PC-9 (cell line): ENCODE results near the gene ZC3H8. TPM values are rescaled to one million over a fixed set of nuclear protein-coding genes. Genes with fewer than 3 reads are reported as not detected.

Source experiments
- BruUV-seq: library from RNA; stranded (reverse); fragments of 400-500 nt; replicated peaks from 2 replicates; lab custom pipeline; 2021; lab: Mats Ljungman, UMichigan
- CTCF ChIA-PET: fragments of 300-600 bp; sonication (Branson Sonifier 250); formaldehyde crosslinking; loops from one replicate; lab custom pipeline; 2022; ENCODE audit warnings: antibody characterized with exemption; lab: Charles Lee
- POLR2A ChIA-PET: fragments of 300-600 bp; sonication (Branson Sonifier 250); formaldehyde crosslinking; loops from one replicate; lab custom pipeline; 2022; ENCODE audit warnings: antibody characterized with exemption; ENCODE audit not compliant: unreplicated experiment; lab: Charles Lee
- DNase-seq, 2 experiments: peaks; one replicate each; pipeline versions ENCODE4 v3.0.0 to v3.0.0-alpha.2; 2015 to 2022; ENCODE audit warnings: mixed read lengths in 1 of 2
- H2AFZ ChIP-seq: fragments of 200-600 bp; sonication (generic); 2 replicates; pipeline ENCODE4 v1.8.1; 2017; ENCODE audit warnings: antibody characterized with exemption
- H3F3A ChIP-seq: fragments of 200-600 bp; sonication (generic); 2 replicates; pipeline ENCODE4 v1.8.1; 2017; ENCODE audit warnings: antibody characterized with exemption, mild to moderate bottlenecking, low read depth; ENCODE audit not compliant: insufficient read depth
- H3K27ac ChIP-seq: fragments of 200-600 bp; sonication (generic); 2 replicates; pipeline ENCODE4 v1.6.1; 2016; ENCODE audit warnings: mixed run types
- H3K27me3 ChIP-seq: fragments of 200-600 bp; sonication (generic); 2 replicates; pipeline ENCODE4 v1.6.1; 2016; ENCODE audit warnings: low read depth, mixed run types; ENCODE audit not compliant: insufficient read depth
- H3K36me3 ChIP-seq: fragments of 200-600 bp; sonication (generic); 2 replicates; pipeline ENCODE4 v1.6.1; 2016; ENCODE audit warnings: low read depth, mixed run types
- H3K4me1 ChIP-seq: fragments of 200-600 bp; sonication (generic); replicated peaks from 2 replicates; pipeline ENCODE4 v1.6.1; 2016; ENCODE audit warnings: mixed run types; ENCODE audit not compliant: insufficient read depth
- H3K4me2 ChIP-seq: fragments of 200-600 bp; sonication (generic); 2 replicates; pipeline ENCODE4 v1.6.1; 2017; ENCODE audit warnings: mixed run types
- H3K4me3 ChIP-seq: fragments of 200-600 bp; sonication (generic); 2 replicates; pipeline ENCODE4 v1.6.1; 2016; ENCODE audit warnings: mixed run types
- H3K79me2 ChIP-seq: fragments of 200-600 bp; sonication (generic); 2 replicates; pipeline ENCODE4 v1.6.1; 2017; ENCODE audit warnings: low read depth, mixed run types
- H3K9me2 ChIP-seq: fragments of 200-600 bp; sonication (generic); 2 replicates; pipeline ENCODE4 v1.8.1; 2017; ENCODE audit warnings: mild to moderate bottlenecking; ENCODE audit not compliant: insufficient read depth
- H3K9me3 ChIP-seq: fragments of 200-600 bp; sonication (generic); 2 replicates; pipeline ENCODE4 v1.8.1; 2016; ENCODE audit warnings: low read depth; ENCODE audit not compliant: insufficient read depth
- H4K20me1 ChIP-seq: fragments of 200-600 bp; sonication (generic); 2 replicates; pipeline ENCODE4 v1.8.1; 2017; ENCODE audit not compliant: insufficient read depth
- CTCF ChIP-seq: fragments of 200-600 bp; sonication (generic); conservative IDR thresholded peaks from 2 replicates; pipeline ENCODE4 v1.6.1; 2017; ENCODE audit warnings: mixed run types, antibody characterized with exemption, mild to moderate bottlenecking, moderate library complexity
- EZH2 ChIP-seq: fragments of 200-600 bp; sonication (generic); IDR thresholded peaks from 2 replicates; pipeline ENCODE4 v1.8.0; 2017; ENCODE audit warnings: antibody characterized with exemption, low read depth
- intact Hi-C: fragments of 100-400 bp; cut with micrococcal nuclease; formaldehyde crosslinking; loops from one replicate; pipeline ENCODE4 v1.10.0; 2022; ENCODE audit not compliant: unreplicated experiment
- total RNA-seq: library from RNA; stranded (reverse); gene quantifications from 2 replicates; pipeline ENCODE4 v1.2.3, GENCODE V29; 2021

Gene ZC3H8
- total RNA-seq, 1 experiment from 2014 or later, result 8.6 TPM

GRCh38 chr2:112239862-112240261 is 15.0 kb downstream of the ZC3H8 start:
- Histone ChIP-seq H4K20me1 (no peaks in the 10 kb centered on the region), H3K9me2 (no peaks in the 10 kb centered on the region), H2AFZ (no peak overlapping the region), H3K4me1 (no peaks in the 10 kb centered on the region), H3K9me3 (no peaks in the 10 kb centered on the region), H3K27me3 (no peaks in the 10 kb centered on the region), H3K36me3 (peaks cover 8% of the 10 kb centered on the region; the same call in 1 of the 2 replicates), H3K27ac (no peak overlapping the region), H3K79me2 (no peaks in the 10 kb centered on the region), H3F3A (no peaks in the 10 kb centered on the region), H3K4me2 (no peak overlapping the region), H3K4me3 (no peak overlapping the region)
- no TSS peak for BruUV-seq
- CTCF ChIA-PET, result no interaction called here
- POLR2A ChIA-PET, result interaction anchor here (1.0 kb wide), 1 partner anchor 15 kb away, joined by 5 read pairs; the partner anchor contains the start of gene ZC3H8
- intact Hi-C loops, result no loop called here
- TF ChIP-seq EZH2, result no peak
- TF ChIP-seq CTCF, result no peak
- no peak for DNase-seq

GRCh38 chr2:112230371-112230770 is 24.5 kb downstream of the ZC3H8 start:
- Histone ChIP-seq H3K27me3 (no peaks in the 10 kb centered on the region), H3K36me3 (peaks cover 15% of the 10 kb centered on the region; the same call in 1 of the 2 replicates), H3K9me3 (no peaks in the 10 kb centered on the region), H3K9me2 (no peaks in the 10 kb centered on the region), H3K79me2 (no peaks in the 10 kb centered on the region), H4K20me1 (no peaks in the 10 kb centered on the region), H3K4me2 (no peak overlapping the region), H3K27ac (no peak overlapping the region), H2AFZ (no peak overlapping the region), H3K4me1 (no peaks in the 10 kb centered on the region), H3F3A (no peaks in the 10 kb centered on the region), H3K4me3 (no peak overlapping the region)
- BruUV-seq, result no TSS peak
- POLR2A ChIA-PET, result no interaction called here
- CTCF ChIA-PET, result no interaction called here
- TF ChIP-seq EZH2 (no peak), CTCF (no peak)
- no peak for DNase-seq
- intact Hi-C loops, result no loop called here

- Histone ChIP-seq H3K27ac (no peak overlapping the region), H3K36me3 (peaks cover 13% of the 10 kb centered on the region; the same call in 1 of the 2 replicates), H3K27me3 (no peaks in the 10 kb centered on the region), H4K20me1 (no peaks in the 10 kb centered on the region), H3K4me2 (no peak overlapping the region), H3K4me3 (no peak overlapping the region), H3K9me2 (no peaks in the 10 kb centered on the region), H2AFZ (no peak overlapping the region), H3K79me2 (no peaks in the 10 kb centered on the region), H3F3A (no peaks in the 10 kb centered on the region), H3K4me1 (no peaks in the 10 kb centered on the region), H3K9me3 (no peaks in the 10 kb centered on the region)
- DNase-seq, result no peak
- TF ChIP-seq EZH2, result no peak
- no peak for TF ChIP-seq CTCF
- intact Hi-C loops, result no loop called here
- ChIA-PET POLR2A (no interaction called here), CTCF (no interaction called here)
- no TSS peak for BruUV-seq
Observed at GRCh38 chr2:112229348-112229747, 25.5 kb downstream of the ZC3H8 start.
